Measurements from ENCODE around the gene SORCS2. TPM values are rescaled to one million over a fixed set of nuclear protein-coding genes. Genes with fewer than 3 reads are reported as not detected.
A peak's percentile ranks its signal among the peaks of the same experiment; 100 is the strongest.

Gene SORCS2
- total and polyA plus RNA-seq, 8 donors = 4.6 to 9.7 (median 7.2) TPM

DNA sequence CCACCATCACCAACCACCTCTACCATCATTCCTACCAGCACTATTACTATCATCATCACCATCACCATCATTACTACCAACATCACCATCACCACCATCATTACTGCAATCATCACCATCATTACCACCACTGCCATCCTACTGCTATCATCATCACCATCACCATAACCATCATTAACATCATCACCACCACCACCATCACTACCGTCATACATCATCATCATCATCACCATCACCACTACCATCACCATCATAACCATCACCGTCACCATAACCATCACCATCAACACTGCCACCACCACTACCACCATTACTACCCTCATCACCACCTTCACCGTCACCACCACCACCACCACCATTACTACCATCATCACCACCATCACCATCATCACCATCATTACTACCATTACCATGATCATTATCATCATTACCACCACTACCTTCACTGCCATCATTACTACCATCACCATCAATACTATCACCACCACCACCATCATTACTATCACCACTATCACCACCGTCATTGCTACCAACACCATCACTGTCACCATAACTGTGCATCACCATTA, 170.6 kb downstream of the SORCS2 start:
- intact Hi-C loops (cut with DNase I) = no loop called here
- Histone ChIP-seq H3K36me3 (no peaks in the 10 kb centered on the region), H3K4me1 (no peaks in the 10 kb centered on the region), H3K9me3 (no peaks in the 10 kb centered on the region), H3K27me3 (peaks cover 0 to 12% of the 10 kb centered on the region in 2 donors), H3K4me3 (no peak overlapping the region), H3K27ac (no peak overlapping the region)
- ATAC-seq = no peak
- no peak for DNase-seq
- no peak for TF ChIP-seq CTCF (IDR thresholded peaks at IDR 0.05)

DNA sequence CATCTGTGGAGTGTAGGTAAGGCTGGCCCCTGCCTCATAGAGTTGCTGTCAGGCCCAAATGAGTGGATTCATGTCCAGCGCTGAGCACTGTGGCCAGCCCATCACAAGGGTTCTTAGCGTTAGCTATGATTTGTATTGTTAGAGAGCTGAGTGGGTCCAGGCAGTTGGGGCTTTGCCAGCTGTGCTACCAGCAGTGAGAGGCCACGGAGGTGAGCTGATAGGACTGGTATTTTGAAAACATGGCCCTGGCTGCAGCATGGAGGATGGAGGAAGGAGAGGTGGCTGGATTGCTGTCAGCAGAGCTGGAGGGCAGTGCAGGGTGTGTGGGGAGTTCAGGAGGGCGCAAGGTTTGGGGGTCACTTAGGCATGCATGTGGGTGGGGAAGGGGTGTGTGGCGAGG, 172.6 kb downstream of the SORCS2 start:
- Histone ChIP-seq H3K9me3 (no peaks in the 10 kb centered on the region), H3K27ac (no peak overlapping the region), H3K4me1 (no peaks in the 10 kb centered on the region), H3K4me3 (no peak overlapping the region), H3K27me3 (peaks cover 0 to 25% of the 10 kb centered on the region in 2 donors), H3K36me3 (no peaks in the 10 kb centered on the region)
- DNase-seq (peak in 2 of 4 donors; percentile 60 to 73), ATAC-seq (peak; percentile 75)
- TF ChIP-seq CTCF (IDR thresholded peaks at IDR 0.05) = no peak
- intact Hi-C loops (cut with DNase I) = no loop called here

DNA sequence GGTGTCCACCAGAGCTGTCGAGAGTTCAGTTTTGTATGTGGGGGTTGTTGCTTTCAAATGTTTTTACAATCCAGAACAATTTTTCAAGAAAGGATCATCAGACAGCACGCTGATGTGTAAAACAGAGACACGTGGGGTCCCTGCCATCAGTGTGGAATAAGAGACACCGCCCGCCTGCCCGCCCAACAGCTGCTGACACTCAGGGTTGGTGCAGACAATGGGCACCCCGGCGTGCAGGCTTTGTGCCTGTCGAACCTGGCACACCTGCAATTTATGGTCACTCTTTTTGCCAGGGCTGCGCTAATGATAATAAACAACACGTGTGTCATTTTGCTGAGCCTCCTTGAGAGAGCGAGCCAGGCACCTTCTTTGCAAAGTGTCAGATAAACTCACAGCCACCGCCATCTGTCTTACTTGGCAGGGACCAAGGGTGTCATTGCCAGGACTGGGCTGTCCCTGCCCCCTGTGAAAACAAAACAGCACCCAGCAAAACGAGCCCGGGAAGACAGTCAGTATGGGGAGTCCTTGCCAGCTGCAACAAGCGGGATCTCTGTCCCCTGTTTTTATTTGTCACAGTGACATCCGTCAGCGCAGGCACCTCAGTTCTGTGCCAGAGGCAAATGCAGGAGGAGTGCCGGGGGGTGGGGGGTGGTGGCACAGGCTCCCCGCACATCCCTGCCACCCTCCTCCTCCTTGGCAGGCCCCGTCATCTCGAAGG, 173.3 kb downstream of the SORCS2 start:
- DNase-seq (peak in 2 of 4 donors; percentile 32 to 65), ATAC-seq (peak; percentile 35)
- H3K4me3 ChIP-seq = no peak overlapping the region
- TF ChIP-seq CTCF (IDR thresholded peaks at IDR 0.05) = no peak
- peaks cover 0 to 27% of the 10 kb centered on the region in 2 donors for H3K27me3 ChIP-seq
- no peaks in the 10 kb centered on the region for H3K4me1 ChIP-seq
- no peak overlapping the region for H3K27ac ChIP-seq
- intact Hi-C loops (cut with DNase I) = no loop called here
- H3K9me3 ChIP-seq = no peaks in the 10 kb centered on the region
- H3K36me3 ChIP-seq = no peaks in the 10 kb centered on the region

DNA sequence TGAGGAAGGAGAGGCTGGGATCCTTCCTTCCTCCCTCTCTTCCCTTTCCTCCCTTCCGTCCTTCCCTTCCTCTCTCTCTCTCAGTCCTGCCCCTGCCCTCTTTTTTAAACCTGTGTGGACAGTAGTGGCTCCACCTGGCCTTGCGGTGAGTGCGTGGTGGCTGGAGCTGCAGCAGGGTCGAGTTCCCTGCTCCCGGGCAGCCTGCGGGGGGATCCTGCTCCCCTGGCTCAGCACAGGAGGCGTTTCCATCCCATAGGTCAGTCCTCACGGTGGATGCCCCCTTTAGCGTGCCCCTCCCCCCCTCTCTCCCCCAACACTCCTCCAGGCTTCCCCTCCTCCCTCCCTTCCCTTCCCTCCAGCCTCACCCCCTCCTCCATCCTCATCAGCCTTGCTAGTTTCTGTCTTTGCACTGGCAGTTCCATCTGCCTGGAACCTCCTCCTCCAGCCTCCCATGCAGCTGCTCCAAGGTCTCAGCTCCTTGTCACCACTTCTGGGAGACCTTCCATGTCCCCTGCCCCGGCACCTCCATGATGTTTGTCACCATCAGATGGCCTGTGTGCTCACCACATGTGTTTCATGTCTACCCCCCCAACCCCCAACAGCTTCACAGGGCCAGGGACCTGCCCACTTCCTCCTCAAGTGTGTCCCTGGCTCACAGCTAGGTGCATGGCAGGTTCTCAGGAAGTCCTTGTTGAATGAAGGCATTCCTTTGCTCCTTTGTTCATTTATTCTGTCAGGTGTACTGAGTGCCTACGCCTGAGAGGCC, 174.0 kb downstream of the SORCS2 start:
- Histone ChIP-seq H3K27ac (no peak overlapping the region), H3K4me1 (no peaks in the 10 kb centered on the region), H3K4me3 (no peak overlapping the region), H3K9me3 (no peaks in the 10 kb centered on the region), H3K36me3 (no peaks in the 10 kb centered on the region), H3K27me3 (peaks cover 0 to 27% of the 10 kb centered on the region in 2 donors)
- TF ChIP-seq CTCF (IDR thresholded peaks at IDR 0.05) = no peak
- DNase-seq = peak in 3 of 4 donors; percentile 30 to 68 (median 55)
- ATAC-seq = peak; percentile 66
- intact Hi-C loops (cut with DNase I) = no loop called here

DNA sequence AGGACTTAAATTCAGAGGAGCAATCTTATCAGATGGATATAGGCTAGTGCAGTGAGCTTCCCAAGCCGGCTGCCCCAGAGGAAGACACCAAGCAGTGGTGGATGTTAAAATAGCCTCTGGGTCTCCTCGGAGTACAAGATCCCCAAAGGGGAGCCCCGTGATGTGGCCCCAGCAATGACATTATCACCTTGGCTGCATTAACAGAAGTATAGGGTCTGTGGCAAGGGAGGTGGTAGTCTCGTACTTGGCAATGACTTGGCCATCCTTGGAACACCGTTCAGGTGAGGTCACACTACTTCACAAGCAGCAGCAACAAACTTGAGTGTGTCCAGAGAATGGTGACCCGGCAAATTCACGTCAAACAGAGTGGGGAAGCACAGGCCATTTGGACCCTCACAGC, 174.6 kb downstream of the SORCS2 start:
- TF ChIP-seq CTCF (IDR thresholded peaks at IDR 0.05) = no peak
- Histone ChIP-seq H3K4me3 (no peak overlapping the region), H3K9me3 (no peaks in the 10 kb centered on the region), H3K27ac (no peak overlapping the region), H3K36me3 (no peaks in the 10 kb centered on the region), H3K27me3 (peaks cover 0 to 27% of the 10 kb centered on the region in 2 donors), H3K4me1 (no peaks in the 10 kb centered on the region)
- intact Hi-C loops (cut with DNase I) = no loop called here
- peak; percentile 3 for ATAC-seq
- DNase-seq = peak in 1 of 4 donors; percentile 11

Measured in left lung (tissue), 10 donors.